ENCODE data around the gene SAMD15. TPM values are rescaled to one million over a fixed set of nuclear protein-coding genes. Genes with fewer than 3 reads are reported as not detected.

SAMD15 gene
- total RNA-seq, 4 donors from 2014 or later, result 0.12 to 0.48 (median 0.40) TPM

DNA sequence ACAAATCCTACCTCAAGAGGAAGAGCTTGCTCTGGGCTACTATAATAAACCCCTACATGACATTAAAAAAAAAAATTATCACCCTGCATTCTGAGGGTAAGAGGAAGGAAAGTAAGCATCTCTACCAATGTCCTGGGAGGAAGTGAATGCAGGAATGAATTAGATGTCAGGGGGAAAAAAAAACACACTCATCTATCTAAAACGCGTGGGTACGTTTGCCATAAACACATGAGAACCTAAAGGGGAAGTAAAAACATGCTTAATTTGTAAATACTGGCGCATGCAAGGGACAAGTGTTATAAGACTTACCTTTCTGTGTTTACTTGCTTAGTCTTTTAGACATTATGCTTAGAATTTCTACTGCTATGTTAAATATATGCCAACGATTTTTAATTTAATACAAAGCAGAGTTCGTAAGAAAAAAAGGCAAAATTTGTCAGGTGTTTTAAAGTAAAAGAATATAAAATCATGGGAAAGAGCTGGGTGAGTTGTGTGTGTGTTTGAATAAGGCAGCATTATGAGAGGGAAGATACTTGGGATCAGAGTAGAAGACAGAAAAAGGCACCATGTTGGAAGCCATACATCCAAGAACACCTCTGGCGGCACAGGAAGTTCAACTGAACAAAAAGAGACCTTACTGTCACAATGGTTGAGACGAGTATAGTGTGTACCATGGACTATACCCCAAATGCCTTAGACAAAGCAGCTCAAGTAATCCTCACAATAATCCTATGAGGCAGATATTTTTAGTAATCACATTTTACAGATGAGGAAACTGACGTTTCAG is 1.8 kb upstream of the SAMD15 start:
- Histone ChIP-seq H3K36me3 (no peaks in the 10 kb centered on the region), H3K27ac (no peak overlapping the region), H3K9me3 (no peaks in the 10 kb centered on the region), H3K27me3 (no peaks in the 10 kb centered on the region), H3K4me1 (peaks cover 9 to 24% (median 12%) of the 10 kb centered on the region in 3 donors), H3K4me3 (peak overlapping the region in 2 of 4 donors; percentile 86 to 97)
- no peak for TF ChIP-seq POLR2A (IDR thresholded peaks at IDR 0.05)
- TF ChIP-seq CTCF (IDR thresholded peaks at IDR 0.05), result no peak
- intact Hi-C loops (cut with DNase I), result no loop called here
- 61 to 70% methylated on average over 9 of the region's 9 CpGs for WGBS, 2 donors
- DNase-seq, result no peak

- Histone ChIP-seq H3K9me3 (no peaks in the 10 kb centered on the region), H3K4me3 (peak overlapping the region; percentile 79 to 97 (median 84)), H3K27ac (peak overlapping the region; percentile 83 to 92 (median 90)), H3K4me1 (peaks cover 9 to 24% (median 12%) of the 10 kb centered on the region in 3 donors), H3K27me3 (no peaks in the 10 kb centered on the region), H3K36me3 (no peaks in the 10 kb centered on the region)
- WGBS, 2 donors, result 8% methylated on average over 20 of the region's 24 CpGs
- TF ChIP-seq CTCF (IDR thresholded peaks at IDR 0.05) (no peak), POLR2A (IDR thresholded peaks at IDR 0.05) (no peak)
- DNase-seq, result no peak
- intact Hi-C loops (cut with DNase I), result no loop called here
These were observed 1.0 kb upstream of the SAMD15 start for GRCh38 chr14:77375973-77376770.

DNA sequence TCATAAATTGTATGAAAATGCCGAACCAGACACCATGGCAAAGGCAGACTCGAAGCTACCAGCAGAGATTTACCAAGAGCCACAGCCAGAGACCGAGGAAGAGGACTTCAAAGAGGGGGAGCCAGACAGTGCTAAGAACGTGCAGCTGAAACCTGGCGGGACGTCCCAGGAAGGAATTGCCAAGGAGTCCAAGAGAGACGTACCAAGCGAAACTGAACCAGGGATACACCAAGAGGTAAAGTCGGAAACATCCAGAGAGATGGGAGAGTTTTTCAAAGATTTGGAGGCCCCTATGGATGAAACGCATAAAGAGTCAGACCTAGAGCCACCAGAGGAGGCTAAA is 294 bp downstream of the SAMD15 start:
- TF ChIP-seq POLR2A (IDR thresholded peaks at IDR 0.05), result no peak
- no peak for TF ChIP-seq CTCF (IDR thresholded peaks at IDR 0.05)
- Histone ChIP-seq H3K27me3 (no peaks in the 10 kb centered on the region), H3K4me1 (peaks cover 9 to 24% (median 12%) of the 10 kb centered on the region in 3 donors), H3K27ac (peak overlapping the region in 1 of 4 donors; percentile 92), H3K4me3 (peak overlapping the region; percentile 79 to 97 (median 84)), H3K9me3 (no peaks in the 10 kb centered on the region), H3K36me3 (no peaks in the 10 kb centered on the region)
- 13 to 18% methylated on average over 10 of the region's 10 CpGs for WGBS, 2 donors
- DNase-seq, result no peak
- intact Hi-C loops (cut with DNase I), result no loop called here

DNA sequence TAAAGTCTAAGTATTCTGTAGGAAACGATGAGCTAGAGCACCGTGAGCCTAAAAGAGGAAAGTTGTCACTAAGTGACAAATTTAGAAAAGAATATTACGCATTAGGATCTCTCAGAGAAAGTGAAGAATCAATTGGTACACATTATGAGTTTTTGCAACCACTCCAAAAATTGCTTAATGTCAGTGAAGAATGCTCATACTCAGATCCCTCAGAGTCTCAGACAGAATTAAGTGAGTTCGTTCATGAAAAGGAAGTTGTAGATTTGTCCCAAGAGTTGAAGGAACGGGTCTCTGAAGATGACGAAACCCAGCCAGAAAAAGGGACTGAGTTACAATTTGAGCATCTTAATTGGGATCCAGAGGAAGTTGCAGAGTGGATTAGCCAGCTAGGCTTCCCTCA is 1.5 kb downstream of the SAMD15 start:
- Histone ChIP-seq H3K9me3 (no peaks in the 10 kb centered on the region), H3K27me3 (no peaks in the 10 kb centered on the region), H3K4me1 (peaks cover 9 to 24% (median 12%) of the 10 kb centered on the region in 3 donors), H3K36me3 (no peaks in the 10 kb centered on the region), H3K4me3 (no peak overlapping the region), H3K27ac (no peak overlapping the region)
- intact Hi-C loops (cut with DNase I), result no loop called here
- no peak for DNase-seq
- TF ChIP-seq CTCF (IDR thresholded peaks at IDR 0.05) (no peak), POLR2A (IDR thresholded peaks at IDR 0.05) (no peak)
- WGBS, 2 donors, result 85 to 92% methylated on average over 6 of the region's 6 CpGs

DNA sequence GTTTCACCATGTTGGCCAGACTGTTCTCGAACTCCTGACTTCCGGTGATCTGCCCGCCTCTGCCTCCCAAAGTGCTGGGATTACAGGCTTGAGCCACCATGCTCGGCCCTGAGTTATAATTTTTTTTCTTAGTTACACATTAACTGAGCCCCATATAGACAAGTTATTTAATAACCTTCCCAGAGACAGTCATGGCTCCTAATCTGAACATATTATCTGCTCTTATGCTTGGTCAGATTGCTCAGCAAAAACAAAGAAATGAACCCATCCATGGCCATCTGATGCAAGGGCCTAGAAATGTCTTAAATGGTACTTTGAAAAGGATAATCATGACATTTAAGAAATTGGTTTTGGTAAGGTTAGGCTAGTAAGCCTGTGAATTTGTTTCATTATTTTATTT is 13.0 kb downstream of the SAMD15 start:
- Histone ChIP-seq H3K36me3 (no peaks in the 10 kb centered on the region), H3K4me1 (no peaks in the 10 kb centered on the region), H3K27ac (no peak overlapping the region), H3K27me3 (no peaks in the 10 kb centered on the region), H3K4me3 (no peak overlapping the region), H3K9me3 (no peaks in the 10 kb centered on the region)
- TF ChIP-seq POLR2A (IDR thresholded peaks at IDR 0.05) (no peak), CTCF (IDR thresholded peaks at IDR 0.05) (no peak)
- WGBS, 2 donors, result 92 to 94% methylated on average over 4 of the region's 4 CpGs
- intact Hi-C loops (cut with DNase I), result no loop called here
- no peak for DNase-seq
